Lung (tissue), 12 donors: ENCODE measurements around the gene KCNH5. TPM values are rescaled to one million over a fixed set of nuclear protein-coding genes. Genes with fewer than 3 reads are reported as not detected.

ENCODE experiments used
- ATAC-seq: fragments of 200-7000 bp; cut with Tn5 transposase; one replicate; pipeline ENCODE4 v1.9.1; 2020; ENCODE audit warnings: moderate number of reproducible peaks; ENCODE audit not compliant: insufficient read depth, low FRiP score
- DNase-seq, 3 donors: peaks; one replicate each; pipeline ENCODE4 v3.0.0-alpha.2; 2013 to 2017
- H3K27ac ChIP-seq, 2 donors: one replicate each; pipeline ENCODE4 v1.5.1; 2013; ENCODE audit warnings: mild to moderate bottlenecking in 2 of 2, moderate library complexity in 2 of 2, control low read depth in 1 of 2, inconsistent platforms in 1 of 2, low read depth in 1 of 2, low read length in 1 of 2
- H3K27me3 ChIP-seq, 3 donors: one replicate each; pipeline ENCODE4 v1.5.1; 2013; ENCODE audit warnings: low read length in 2 of 3; ENCODE audit not compliant: control insufficient read depth in 3 of 3, insufficient read depth in 3 of 3
- H3K36me3 ChIP-seq, 4 donors: one replicate each; pipeline ENCODE4 v1.5.1; 2013; ENCODE audit warnings: low read length in 4 of 4, mild to moderate bottlenecking in 1 of 4, moderate library complexity in 1 of 4; ENCODE audit not compliant: control insufficient read depth in 4 of 4, insufficient read depth in 4 of 4
- H3K4me1 ChIP-seq, 5 donors: one replicate each; pipeline ENCODE4 v1.5.1; 2013; ENCODE audit warnings: low read length in 5 of 5, mild to moderate bottlenecking in 2 of 5, moderate library complexity in 1 of 5; ENCODE audit not compliant: control insufficient read depth in 5 of 5, insufficient read depth in 5 of 5
- H3K4me3 ChIP-seq: one replicate; pipeline ENCODE4 v1.5.1; 2013; ENCODE audit warnings: mild to moderate bottlenecking, control low read depth, moderate library complexity
- H3K9ac ChIP-seq, 2 donors: one replicate each; pipeline ENCODE4 v1.5.1; 2013; ENCODE audit warnings: low read length in 2 of 2, control low read depth in 1 of 2; ENCODE audit not compliant: insufficient read depth in 1 of 2
- H3K9me3 ChIP-seq, 4 donors: one replicate each; pipeline ENCODE4 v1.5.1; 2013; ENCODE audit warnings: low read length in 3 of 4, mild to moderate bottlenecking in 1 of 4, moderate library complexity in 1 of 4; ENCODE audit not compliant: control insufficient read depth in 4 of 4, insufficient read depth in 3 of 4
- CTCF ChIP-seq: IDR thresholded peaks from 2 replicates; pipeline ENCODE4 v1.5.1; 2012; ENCODE audit warnings: mild to moderate bottlenecking; ENCODE audit errors: control extremely low read depth, extremely low read depth
- WGBS, 2 donors: extraction: QIAGEN DNeasy Blood & Tissue Kit; methylation state at CpG; one replicate each; pipeline ENCODE4 v1.1.7; 2013; 5-methylcytosine and 5-hydroxymethylcytosine counted together
- polyA plus RNA-seq, 2 donors: library from polyadenylated mRNA; stranded (reverse); fragments of 200-250 nt; gene quantifications; one replicate each; pipeline ENCODE4 v1.2.1, GENCODE V29; 2013
- total RNA-seq, 2 donors: library from RNA; depleted of rRNA in 1 of 2; stranded (reverse); fragments of >200 nt in 1 of 2; gene quantifications; one replicate each; pipeline ENCODE4 v1.2.1, GENCODE V29; 2014 to 2021
- donor health status: control.
- donor health status: control.
- donor health status: Bipolar disorder and iron deficiency.
- donor health status: healthy.
- donor health status: DM: yes; HTN: yes; CAD: no.

Gene KCNH5
- total and polyA plus RNA-seq, 4 donors, result 0.03 to 0.40 (median 0.08) TPM; not detected in 1

GRCh38 chr14:63011623-63012022 is 33.6 kb downstream of the KCNH5 start:
- H3K9ac ChIP-seq, result no peak overlapping the region
- H3K36me3 ChIP-seq, result no peaks in the 10 kb centered on the region
- H3K27ac ChIP-seq, result no peak overlapping the region
- no peak for TF ChIP-seq CTCF
- 70 to 86% methylated on average over 2 of the region's 2 CpGs for WGBS, 2 donors
- DNase-seq, result no peak
- H3K9me3 ChIP-seq, result no peaks in the 10 kb centered on the region
- no peak for ATAC-seq
- H3K27me3 ChIP-seq, result no peaks in the 10 kb centered on the region
- H3K4me3 ChIP-seq, result no peak overlapping the region
- H3K4me1 ChIP-seq, result peaks cover 0 to 4% (median 0%) of the 10 kb centered on the region in 5 donors

DNA sequence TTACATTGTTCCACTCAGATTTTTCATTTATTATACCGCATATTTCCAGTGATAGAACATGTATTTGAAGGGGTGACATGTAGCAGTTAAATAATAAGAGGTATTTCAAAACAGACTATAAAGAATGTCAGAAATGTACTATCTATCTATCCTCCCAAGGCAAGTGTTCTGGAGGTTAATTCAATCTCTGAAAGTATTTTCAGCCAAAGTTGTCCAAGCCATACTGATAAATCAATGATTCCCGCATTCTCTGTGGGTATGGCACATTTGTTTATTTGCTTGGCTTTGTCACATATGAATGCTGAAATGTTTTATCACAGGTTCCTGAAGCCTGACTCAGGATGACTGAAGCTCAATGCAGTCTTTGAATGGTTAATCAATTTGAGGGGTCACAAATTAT is 35.8 kb downstream of the KCNH5 start:
- no peak for TF ChIP-seq CTCF
- H3K36me3 ChIP-seq, result no peaks in the 10 kb centered on the region
- H3K9ac ChIP-seq, result no peak overlapping the region
- ATAC-seq (no peak), DNase-seq (no peak)
- 89 to 95% methylated on average over 2 of the region's 2 CpGs for WGBS, 2 donors
- H3K4me3 ChIP-seq, result no peak overlapping the region
- no peaks in the 10 kb centered on the region for H3K27me3 ChIP-seq
- peaks cover 0 to 4% (median 0%) of the 10 kb centered on the region in 5 donors for H3K4me1 ChIP-seq
- no peaks in the 10 kb centered on the region for H3K9me3 ChIP-seq
- H3K27ac ChIP-seq, result no peak overlapping the region

- WGBS, 2 donors, result 83 to 87% methylated on average over 2 of the region's 2 CpGs
- no peak for TF ChIP-seq CTCF
- Histone ChIP-seq H3K9me3 (no peaks in the 10 kb centered on the region), H3K36me3 (no peaks in the 10 kb centered on the region), H3K4me1 (no peaks in the 10 kb centered on the region), H3K9ac (no peak overlapping the region), H3K27me3 (no peaks in the 10 kb centered on the region), H3K27ac (no peak overlapping the region), H3K4me3 (no peak overlapping the region)
- DNase-seq (no peak), ATAC-seq (no peak)
Measured at GRCh38 chr14:63006531-63006930, 38.7 kb downstream of the KCNH5 start.

DNA sequence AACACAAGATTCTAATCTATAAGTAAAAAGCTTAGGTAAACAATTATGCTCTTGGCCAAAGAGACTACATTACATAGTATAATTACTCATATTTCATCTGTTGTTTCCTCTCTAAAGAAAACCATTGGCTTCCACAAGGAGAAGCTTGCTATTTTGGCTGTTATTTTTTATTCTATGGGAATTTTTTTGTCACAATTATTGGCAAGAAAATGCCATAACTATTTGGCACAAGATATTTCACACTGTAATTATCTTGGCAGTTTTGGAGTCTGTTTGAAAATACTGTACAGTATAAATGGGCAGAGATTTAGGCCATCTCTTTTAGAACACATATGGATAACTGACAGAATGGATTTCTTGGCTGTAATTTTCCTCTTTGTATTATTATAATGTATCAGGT is 51.2 kb downstream of the KCNH5 start:
- no peak for ATAC-seq
- no peak overlapping the region for H3K27ac ChIP-seq

More for the DNA sequence above, 51.2 kb downstream of the KCNH5 start:
- no peak for TF ChIP-seq CTCF
- Histone ChIP-seq H3K27me3 (no peaks in the 10 kb centered on the region), H3K9me3 (no peaks in the 10 kb centered on the region), H3K4me3 (no peak overlapping the region), H3K4me1 (no peaks in the 10 kb centered on the region), H3K36me3 (no peaks in the 10 kb centered on the region), H3K9ac (no peak overlapping the region)
- no peak for DNase-seq
